ENCODE results near the gene RNASE4.

RNASE4 gene

GRCh38 chr14:20675669-20676068 is 8.7 kb upstream of the RNASE4 start:
- no peak for DNase-seq (ENCODE audit: low read depth)

GRCh38 chr14:20676072-20676471 is 8.3 kb upstream of the RNASE4 start:
- DNase-seq (ENCODE audit: low read depth) = no peak

- DNase-seq (ENCODE audit: low read depth) = no peak
Observed at GRCh38 chr14:20679907-20680306, 4.5 kb upstream of the RNASE4 start.

- DNase-seq (ENCODE audit: low read depth) = no peak
Observed at GRCh38 chr14:20680363-20680762, 4.0 kb upstream of the RNASE4 start.

GRCh38 chr14:20680843-20681347 is 3.5 kb upstream of the RNASE4 start:
- DNase-seq (ENCODE audit: low read depth) = no peak

GRCh38 chr14:20681348-20682126 is 2.8 kb upstream of the RNASE4 start:
- peak; percentile 83 for DNase-seq (ENCODE audit: low read depth)

DNA sequence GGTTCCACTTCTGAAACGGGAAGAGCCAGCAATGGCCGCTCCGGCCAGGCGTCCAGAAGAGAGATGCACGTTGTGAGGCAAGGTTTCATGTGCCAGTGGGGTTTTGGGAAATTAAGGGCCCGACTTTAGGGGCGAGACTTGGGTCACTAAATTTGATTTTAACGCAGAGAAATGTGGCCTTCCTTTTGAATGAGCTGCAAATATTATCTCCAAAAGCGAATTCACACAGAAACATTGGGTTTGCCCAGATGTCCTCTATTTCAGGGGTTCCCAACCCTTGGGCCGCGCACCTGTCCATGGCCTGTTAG is 2.3 kb upstream of the RNASE4 start:
- DNase-seq (ENCODE audit: low read depth) = no peak

DNA sequence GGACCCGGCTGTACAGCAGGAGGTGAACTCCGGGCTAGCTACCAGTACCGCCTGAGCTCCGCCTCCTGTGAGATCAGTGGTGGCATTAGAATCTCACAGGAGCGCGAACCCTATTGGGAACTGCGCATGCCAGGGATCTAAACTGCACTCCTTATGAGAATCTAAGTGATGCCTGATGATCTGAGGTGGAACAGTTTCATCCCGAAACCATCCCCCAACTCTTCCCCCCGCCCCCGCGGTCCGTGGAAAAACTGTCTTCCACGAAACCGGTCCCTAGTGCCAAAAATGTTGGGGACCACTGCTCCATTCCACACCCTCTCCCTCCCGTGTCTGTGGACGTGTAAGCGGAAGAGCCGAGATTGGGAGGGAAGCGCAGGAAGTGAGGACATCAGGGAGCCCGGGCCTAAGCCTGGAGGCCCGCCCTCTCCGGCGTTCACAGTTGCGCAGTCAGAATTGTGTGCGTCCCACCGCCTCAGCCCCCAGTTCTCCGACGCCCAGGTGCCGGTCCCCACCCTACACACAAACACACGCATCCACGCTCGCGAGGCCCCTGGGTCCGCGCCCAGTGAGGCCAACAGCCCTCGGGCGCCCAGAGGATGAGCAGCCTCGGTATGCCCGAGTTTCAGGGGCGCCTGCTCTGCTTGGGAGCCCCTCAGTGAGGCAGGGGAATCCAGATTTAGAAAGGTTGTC is 1.8 kb upstream of the RNASE4 start:
- DNase-seq (ENCODE audit: low read depth) = peak; percentile 73

DNA sequence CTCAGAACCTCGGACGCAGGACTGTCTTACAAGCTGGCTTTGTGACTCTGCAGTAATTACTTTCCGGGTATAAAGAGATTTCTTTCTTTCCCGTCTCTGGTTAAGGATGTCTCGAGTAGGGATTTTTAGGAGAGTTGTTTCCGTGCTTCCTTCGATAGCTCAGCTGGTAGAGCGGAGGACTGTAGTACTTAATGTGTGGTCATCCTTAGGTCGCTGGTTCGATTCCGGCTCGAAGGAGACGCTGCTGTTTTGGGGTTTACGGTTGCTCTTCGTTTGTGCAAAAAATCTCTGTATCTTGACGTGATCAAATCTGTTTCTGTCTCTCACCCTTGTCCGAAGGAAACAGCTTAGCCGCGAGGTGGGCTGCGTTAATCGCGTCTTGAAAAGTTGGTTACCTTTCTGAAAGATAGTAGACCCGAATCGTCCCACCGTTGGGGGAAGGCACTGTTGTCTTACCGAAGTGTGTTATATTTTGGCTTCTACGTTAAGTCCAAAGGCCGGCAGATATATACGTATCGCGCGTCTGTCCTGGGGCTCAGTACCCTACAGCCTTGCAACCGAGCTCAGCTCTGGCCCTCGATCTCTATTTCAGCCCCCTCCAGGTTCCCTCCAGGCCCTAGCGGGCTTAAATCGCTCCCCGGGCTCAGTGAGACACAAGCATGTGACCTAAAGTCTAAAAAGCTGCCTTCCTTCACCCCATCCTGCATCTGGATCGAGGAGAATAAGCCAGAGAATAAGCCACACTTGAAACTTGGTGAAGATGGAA is 1.1 kb upstream of the RNASE4 start:
- peak; percentile 79 for DNase-seq (ENCODE audit: low read depth)

GRCh38 chr14:20684662-20685456 is 499 bp downstream of the RNASE4 start:
- DNase-seq (ENCODE audit: low read depth) = no peak

GRCh38 chr14:20686386-20687143 is 2.2 kb downstream of the RNASE4 start:
- DNase-seq (ENCODE audit: low read depth) = no peak

GRCh38 chr14:20687362-20688166 is 3.2 kb downstream of the RNASE4 start:
- DNase-seq (ENCODE audit: low read depth) = no peak

DNA sequence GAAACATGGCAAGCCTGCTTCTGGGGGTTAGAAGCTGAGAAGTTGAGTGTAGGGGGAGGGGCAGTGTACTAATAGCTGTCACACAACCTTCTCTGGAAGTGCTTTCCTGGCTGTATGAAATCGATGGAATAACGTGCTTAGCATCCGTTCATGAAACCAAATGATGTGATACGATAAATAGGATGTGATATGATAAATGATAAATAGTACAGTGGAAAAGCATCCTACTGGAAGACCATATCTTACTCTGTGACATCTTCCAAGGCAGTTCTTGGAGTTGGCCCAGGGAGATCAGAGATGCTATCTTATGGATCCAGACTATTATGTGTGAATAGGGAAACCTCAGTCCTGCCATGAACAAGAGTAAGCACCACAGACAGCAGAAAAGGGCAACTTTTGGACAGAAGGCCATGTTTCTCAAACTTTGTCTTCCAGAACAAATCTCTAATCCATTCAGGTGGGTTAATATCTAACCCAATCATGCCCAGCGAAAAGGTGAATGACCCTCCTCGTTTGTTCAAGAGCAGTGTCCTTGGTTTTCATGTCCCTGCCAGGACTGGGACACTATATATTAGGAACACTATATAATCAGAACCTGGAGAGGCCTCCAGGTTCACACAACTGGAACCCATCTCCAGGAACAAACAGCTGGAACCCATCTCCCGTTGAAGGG is 3.9 kb downstream of the RNASE4 start, which contains the start of gene ANG:
ANG (plus strand) TSS at position 598 of the 673 bp plus-strand sequence. CDS start 4,801 bp downstream, outside the sequence.
- DNase-seq (ENCODE audit: low read depth) = no peak

GRCh38 chr14:20690848-20691640 is 6.7 kb downstream of the RNASE4 start:
- DNase-seq (ENCODE audit: low read depth) = no peak

GRCh38 chr14:20692116-20692751 is 7.9 kb downstream of the RNASE4 start:
- DNase-seq (ENCODE audit: low read depth) = no peak

DNA sequence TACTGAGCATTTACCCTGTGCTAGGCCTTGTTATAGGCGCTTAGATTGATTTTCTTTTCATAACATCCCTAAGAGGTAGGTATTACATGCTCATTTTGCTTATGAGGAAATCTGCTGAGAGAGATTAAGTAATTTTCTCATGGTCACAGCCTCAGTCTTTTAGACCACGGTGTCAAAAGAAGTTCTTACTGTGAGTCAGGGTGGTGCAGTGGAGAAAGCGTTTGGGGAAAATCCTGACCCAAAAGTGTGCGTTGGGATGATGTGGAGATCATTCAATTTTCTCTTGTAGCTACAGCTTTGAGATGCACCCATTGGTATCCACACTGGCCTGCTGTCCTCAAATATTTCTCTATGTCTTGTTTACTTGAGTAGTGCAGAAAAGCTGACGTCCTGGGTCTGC is 12.4 kb downstream of the RNASE4 start:
- DNase-seq (ENCODE audit: low read depth) = no peak

DNA sequence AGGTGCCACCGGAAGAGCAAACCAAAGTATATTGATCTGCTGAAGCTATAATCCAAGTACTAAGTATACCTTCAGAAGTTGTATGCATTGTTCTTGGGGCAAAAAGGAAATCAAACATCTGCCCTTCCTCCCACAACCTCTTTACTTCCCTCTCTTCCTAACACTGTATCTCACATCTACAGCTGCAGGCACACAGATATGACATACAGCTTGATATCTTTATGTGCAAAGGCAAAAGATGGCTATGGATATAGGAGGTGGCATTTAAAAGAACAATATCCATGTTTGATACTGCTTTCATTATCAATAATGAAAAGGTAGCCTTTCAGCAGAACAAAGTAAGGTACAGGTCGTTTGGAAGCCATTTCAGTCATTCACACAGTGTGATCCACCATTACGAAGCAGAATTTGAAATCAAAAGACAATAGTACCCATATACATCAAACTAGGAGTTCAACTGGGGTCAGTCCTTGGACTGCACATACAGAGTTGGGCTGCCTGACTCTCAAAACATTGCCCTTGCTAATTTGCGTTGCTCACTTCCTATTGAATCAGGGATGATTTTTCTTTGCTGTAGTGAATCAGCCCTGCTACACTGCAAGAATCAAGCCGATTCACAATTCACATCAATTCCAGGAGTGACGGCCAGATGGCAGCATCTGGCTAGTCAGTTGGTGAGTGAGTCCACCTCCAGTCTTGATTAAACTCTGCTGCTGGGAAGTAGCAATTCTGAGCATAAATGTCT is 13.1 kb downstream of the RNASE4 start:
- peak; percentile 52 for DNase-seq (ENCODE audit: low read depth)

- no peak for DNase-seq (ENCODE audit: low read depth)
Observed at GRCh38 chr14:20698018-20698329, 13.6 kb downstream of the RNASE4 start.
